OCI-LY1 (cell line): ENCODE measurements around the gene ESPN.
A peak's percentile ranks its signal among the peaks of the same experiment; 100 is the strongest.

ENCODE experiments used
- H2AFZ ChIP-seq: fragments of 200-600 bp; sonication (generic), shearing (Covaris generic); 2 replicates; pipeline ENCODE4 v1.6.0; 2014; ENCODE audit warnings: antibody characterized with exemption, mild to moderate bottlenecking, low read length
- H3F3A ChIP-seq: fragments of 200-600 bp; sonication (generic), shearing (Covaris generic); 2 replicates; pipeline ENCODE4 v1.6.0; 2014; ENCODE audit warnings: mild to moderate bottlenecking, antibody characterized with exemption, low read length, moderate library complexity; ENCODE audit not compliant: insufficient read depth
- H3K27ac ChIP-seq: fragments of 200-600 bp; sonication (generic); 2 replicates; pipeline ENCODE4 v1.5.1; 2014; ENCODE audit warnings: low read length, mixed run types, mild to moderate bottlenecking, low read depth; ENCODE audit not compliant: poor library complexity, severe bottlenecking
- H3K27me3 ChIP-seq: fragments of 200-600 bp; sonication (generic); 2 replicates; pipeline ENCODE4 v1.6.0; 2014; ENCODE audit warnings: antibody characterized with exemption, mild to moderate bottlenecking, low read length, moderate library complexity; ENCODE audit not compliant: insufficient read depth
- H3K36me3 ChIP-seq: fragments of 200-600 bp; sonication (generic); 2 replicates; pipeline ENCODE4 v1.6.1; 2014; ENCODE audit warnings: mild to moderate bottlenecking, antibody characterized with exemption, low read length, moderate library complexity, mixed read lengths; ENCODE audit not compliant: insufficient read depth
- H3K4me1 ChIP-seq: fragments of 200-600 bp; sonication (generic); 2 replicates; pipeline ENCODE4 v1.5.1; 2014; ENCODE audit warnings: mild to moderate bottlenecking, low read length, moderate library complexity; ENCODE audit not compliant: insufficient read depth, severe bottlenecking
- H3K4me2 ChIP-seq: fragments of 200-600 bp; sonication (generic), shearing (Covaris generic); 2 replicates; pipeline ENCODE4 v1.6.1; 2014; ENCODE audit warnings: low read length
- H3K4me3 ChIP-seq: fragments of 200-600 bp; sonication (generic); 2 replicates; pipeline ENCODE4 v1.5.1; 2014; ENCODE audit warnings: low read length, low read depth, mild to moderate bottlenecking, mixed read lengths; ENCODE audit not compliant: poor library complexity, severe bottlenecking
- H3K79me2 ChIP-seq: fragments of 200-600 bp; shearing (Covaris generic); 2 replicates; pipeline ENCODE4 v1.6.1; 2016; ENCODE audit warnings: mixed run types, low read length, mixed read lengths; ENCODE audit not compliant: insufficient read depth
- H3K9ac ChIP-seq: fragments of 200-600 bp; sonication (generic), shearing (Covaris generic); 2 replicates; pipeline ENCODE4 v1.6.1; 2014; ENCODE audit warnings: mild to moderate bottlenecking, low read length, mixed read lengths
- H3K9me2 ChIP-seq: fragments of 200-600 bp; sonication (generic), shearing (Covaris generic); 2 replicates; pipeline ENCODE4 v1.6.1; 2014; ENCODE audit warnings: low read depth, mild to moderate bottlenecking, low read length, mixed read lengths
- H3K9me3 ChIP-seq: fragments of 200-600 bp; shearing (Covaris generic); 2 replicates; pipeline ENCODE4 v1.6.1; 2014; ENCODE audit warnings: low read length, mixed read lengths
- H4K20me1 ChIP-seq: fragments of 200-600 bp; sonication (generic), shearing (Covaris generic); 2 replicates; pipeline ENCODE4 v1.6.0; 2016; ENCODE audit warnings: mild to moderate bottlenecking, low read length; ENCODE audit not compliant: insufficient read depth
- CTCF ChIP-seq: fragments of 200-600 bp; sonication (generic), shearing (Covaris generic); IDR thresholded peaks from 2 replicates; pipeline ENCODE4 v1.5.1; 2017; ENCODE audit warnings: mild to moderate bottlenecking, antibody characterized with exemption, low read length, moderate library complexity, mixed read lengths
- EZH2 ChIP-seq: fragments of 200-600 bp; sonication (generic), shearing (Covaris generic); IDR thresholded peaks from 2 replicates; pipeline ENCODE4 v1.8.0; 2017; ENCODE audit warnings: borderline replicate concordance, mixed run types, mild to moderate bottlenecking, antibody characterized with exemption, low read length, moderate library complexity, mixed read lengths

The ESPN gene

GRCh38 chr1:6471086-6471969, 46.8 kb downstream of the ESPN start:
- Histone ChIP-seq H3K4me2 (no peak overlapping the region), H3F3A (no peaks in the 10 kb centered on the region), H3K9me3 (no peaks in the 10 kb centered on the region), H3K79me2 (no peaks in the 10 kb centered on the region), H3K9ac (no peak overlapping the region), H3K36me3 (no peaks in the 10 kb centered on the region), H3K27ac (no peak overlapping the region), H3K4me1 (no peaks in the 10 kb centered on the region), H3K4me3 (no peak overlapping the region), H3K27me3 (peaks cover 9% of the 10 kb centered on the region; the same call in 1 of the 2 replicates), H3K9me2 (no peaks in the 10 kb centered on the region), H2AFZ (no peak overlapping the region), H4K20me1 (no peaks in the 10 kb centered on the region)
- TF ChIP-seq CTCF = no peak
- no peak for TF ChIP-seq EZH2

GRCh38 chr1:6471970-6472368, 47.4 kb downstream of the ESPN start:
- peaks cover 4% of the 10 kb centered on the region; the same call in 1 of the 2 replicates for H3K27me3 ChIP-seq
- no peak overlapping the region for H2AFZ ChIP-seq
- H4K20me1 ChIP-seq = no peaks in the 10 kb centered on the region
- H3K79me2 ChIP-seq = no peaks in the 10 kb centered on the region
- no peak overlapping the region for H3K4me3 ChIP-seq
- no peak overlapping the region for H3K27ac ChIP-seq
- H3K9me2 ChIP-seq = no peaks in the 10 kb centered on the region
- H3K9ac ChIP-seq = no peak overlapping the region
- no peaks in the 10 kb centered on the region for H3K9me3 ChIP-seq
- no peaks in the 10 kb centered on the region for H3K4me1 ChIP-seq
- H3F3A ChIP-seq = no peaks in the 10 kb centered on the region
- no peak for TF ChIP-seq CTCF
- TF ChIP-seq EZH2 = no peak
- no peaks in the 10 kb centered on the region for H3K36me3 ChIP-seq
- no peak overlapping the region for H3K4me2 ChIP-seq

- H2AFZ ChIP-seq = no peak overlapping the region
- no peak overlapping the region for H3K27ac ChIP-seq
These were observed 47.8 kb downstream of the ESPN start for GRCh38 chr1:6472391-6472790.

More at GRCh38 chr1:6472391-6472790, 47.8 kb downstream of the ESPN start:
- Histone ChIP-seq H3K9me3 (no peaks in the 10 kb centered on the region), H3K9me2 (no peaks in the 10 kb centered on the region), H3K27me3 (peaks cover 3% of the 10 kb centered on the region; the same call in 1 of the 2 replicates), H4K20me1 (no peaks in the 10 kb centered on the region), H3K79me2 (no peaks in the 10 kb centered on the region), H3K4me3 (no peak overlapping the region), H3F3A (no peaks in the 10 kb centered on the region), H3K4me2 (no peak overlapping the region), H3K9ac (no peak overlapping the region), H3K4me1 (no peaks in the 10 kb centered on the region), H3K36me3 (no peaks in the 10 kb centered on the region)
- no peak for TF ChIP-seq EZH2
- TF ChIP-seq CTCF = peak; percentile 77
